ENCODE data around the gene KRABD2.
"Not testable (repeated sequence)": the region's sequence is repeated elsewhere in the genome, so short reads cannot be mapped to it uniquely, and the experiment has no call there.

The KRABD2 gene

GRCh38 chr17:8360751-8361150, 15.8 kb downstream of the KRABD2 start:
- no peak for DNase-seq (ENCODE audit: low read depth)

GRCh38 chr17:8360260-8360659, 16.2 kb downstream of the KRABD2 start:
- no peak for DNase-seq (ENCODE audit: low read depth)

GRCh38 chr17:8359769-8360168, 16.7 kb downstream of the KRABD2 start:
- DNase-seq (ENCODE audit: low read depth): no peak

GRCh38 chr17:8357910-8358309, 18.6 kb downstream of the KRABD2 start:
- no peak for DNase-seq (ENCODE audit: low read depth)

GRCh38 chr17:8354236-8354635, 22.3 kb downstream of the KRABD2 start:
- DNase-seq (ENCODE audit: low read depth): no peak

- DNase-seq (ENCODE audit: low read depth): no peak
Measured at GRCh38 chr17:8353736-8354135, 22.8 kb downstream of the KRABD2 start.

- DNase-seq (ENCODE audit: low read depth): no peak
Measured at GRCh38 chr17:8350339-8350738, 26.2 kb downstream of the KRABD2 start.

GRCh38 chr17:8347001-8347400, 29.5 kb downstream of the KRABD2 start:
- DNase-seq (ENCODE audit: low read depth): not testable (repeated sequence)

GRCh38 chr17:8345951-8346665, 30.4 kb downstream of the KRABD2 start:
- no peak for DNase-seq (ENCODE audit: low read depth)

GRCh38 chr17:8345052-8345690, 31.3 kb downstream of the KRABD2 start:
- no peak for DNase-seq (ENCODE audit: low read depth)

- no peak for DNase-seq (ENCODE audit: low read depth)
Measured at GRCh38 chr17:8341456-8341855, 35.0 kb downstream of the KRABD2 start.

- no peak for DNase-seq (ENCODE audit: low read depth)
Measured at GRCh38 chr17:8339540-8339939, 37.0 kb downstream of the KRABD2 start, which contains the start of gene ODF4. Gene ODF4 (plus strand): TSS chr17:8339840. CDS start chr17:8340052, 212 bp downstream.

- DNase-seq (ENCODE audit: low read depth): no peak
Measured at GRCh38 chr17:8338753-8339140, 37.8 kb downstream of the KRABD2 start.

GRCh38 chr17:8337802-8338752, 38.4 kb downstream of the KRABD2 start:
- no peak for DNase-seq (ENCODE audit: low read depth)

- no peak for DNase-seq (ENCODE audit: low read depth)
Measured at GRCh38 chr17:8333281-8333680, 43.2 kb downstream of the KRABD2 start.

- DNase-seq (ENCODE audit: low read depth): no peak
Measured at GRCh38 chr17:8332688-8333087, 43.8 kb downstream of the KRABD2 start.

- DNase-seq (ENCODE audit: low read depth): no peak
Measured at GRCh38 chr17:8332128-8332527, 44.4 kb downstream of the KRABD2 start.

- no peak for DNase-seq (ENCODE audit: low read depth)
Measured at GRCh38 chr17:8327303-8327649, 49.2 kb downstream of the KRABD2 start.

All from T follicular helper cell (primary cell).